GM18909 (cell line): ENCODE measurements around the gene LRRC36.

Experiments used
- ATAC-seq: cut with Tn5 transposase; IDR thresholded peaks from one replicate; pipeline ENCODE4 v1.9.1; 2021; ENCODE audit warnings: mild to moderate bottlenecking; ENCODE audit not compliant: unreplicated experiment, poor library complexity

The LRRC36 gene

DNA sequence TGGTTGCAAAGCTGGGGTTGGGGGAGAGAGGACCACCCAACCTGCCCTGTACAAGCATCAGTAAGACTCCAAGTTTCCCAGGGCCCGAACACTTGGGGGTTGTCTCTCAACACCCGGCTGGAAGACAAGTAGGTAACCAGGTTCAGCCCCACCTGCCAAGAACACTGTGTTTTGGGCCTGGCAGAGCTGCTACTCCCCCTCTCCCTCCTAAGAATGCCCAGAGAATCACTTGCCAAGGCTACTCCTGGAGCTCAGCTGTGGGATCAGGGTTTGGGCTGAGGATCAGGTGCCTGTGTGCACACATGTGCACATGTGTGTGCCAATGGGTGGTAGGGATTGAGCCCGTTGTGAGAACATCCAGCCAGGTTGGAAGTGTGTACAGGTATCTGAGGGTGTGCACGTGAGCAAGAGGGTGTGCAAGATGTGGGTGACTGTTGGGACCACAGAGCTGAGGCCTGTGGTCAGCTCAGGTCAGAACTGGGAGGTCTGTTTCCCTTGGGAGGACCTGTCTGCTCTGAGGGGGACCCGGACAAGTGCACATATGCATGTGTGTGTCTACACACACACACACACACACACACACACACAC, 106.6 kb downstream of the LRRC36 start:
- ATAC-seq = no peak
